Right atrium auricular region (tissue), 2 donors: Measurements from ENCODE around the gene SLC17A6. TPM values are rescaled to one million over a fixed set of nuclear protein-coding genes. Genes with fewer than 3 reads are reported as not detected.

Experiments used
- DNase-seq: peaks from one replicate; pipeline ENCODE4 v3.0.0-alpha.2; 2019; ENCODE audit warnings: low spot score
- H3K27ac ChIP-seq, 2 donors: fragments of 200-600 bp; sonication (generic); 1 replicate in 1 of 2; 2 replicates in 1 of 2; pipeline ENCODE4 v1.5.1; 2016 to 2019
- H3K27me3 ChIP-seq, 2 donors: fragments of 200-600 bp; sonication (generic); one replicate each; pipeline versions ENCODE4 v1.5.1 to v1.6.0; 2017 to 2019
- H3K36me3 ChIP-seq: fragments of 200-600 bp; sonication (generic); one replicate; pipeline ENCODE4 v1.5.1; 2016
- H3K4me1 ChIP-seq, 2 donors: fragments of 200-600 bp; sonication (generic); one replicate each; pipeline versions ENCODE4 v1.5.1 to v1.6.0; 2017 to 2019
- H3K4me3 ChIP-seq, 2 donors: fragments of 200-600 bp; sonication (generic); 1 replicate in 1 of 2; 2 replicates in 1 of 2; pipeline ENCODE4 v1.5.1; 2017 to 2019; ENCODE audit warnings: mild to moderate bottlenecking in 1 of 2, moderate library complexity in 1 of 2
- H3K9me3 ChIP-seq, 2 donors: fragments of 200-600 bp; sonication (generic); one replicate each; pipeline ENCODE4 v1.5.1; 2019
- CTCF ChIP-seq, 2 donors: fragments of 200-600 bp; sonication (generic); IDR thresholded peaks; one replicate each; pipeline ENCODE4 v1.5.1; 2019; ENCODE audit warnings: antibody characterized with exemption in 2 of 2
- total RNA-seq, 2 donors: library from RNA; depleted of rRNA; stranded (reverse); fragments of >200 nt; gene quantifications; one replicate each; pipeline ENCODE4 v1.1.0, GENCODE V29; 2016

SLC17A6 gene
- total RNA-seq, result not detected

- DNase-seq, result no peak
Observed at GRCh38 chr11:22337596-22338485, at the start of gene SLC17A6. TSS of gene SLC17A6 (plus strand) at chr11:22338381. CDS start at chr11:22338534, 153 bp downstream.

GRCh38 chr11:22302368-22302767, 35.8 kb upstream of the SLC17A6 start:
- no peak for TF ChIP-seq CTCF (IDR thresholded peaks at IDR 0.05)
- Histone ChIP-seq H3K4me1 (no peaks in the 10 kb centered on the region), H3K9me3 (no peaks in the 10 kb centered on the region), H3K27ac (no peak overlapping the region), H3K36me3 (no peaks in the 10 kb centered on the region), H3K4me3 (no peak overlapping the region), H3K27me3 (no peaks in the 10 kb centered on the region)
- DNase-seq, result no peak

More at GRCh38 chr11:22337596-22338485, at the start of gene SLC17A6:
- H3K27ac ChIP-seq, result no peak within 1 kb of the TSS
- no peaks in the 10 kb centered on the region for H3K36me3 ChIP-seq
- TF ChIP-seq CTCF (IDR thresholded peaks at IDR 0.05), result no peak
- H3K27me3 ChIP-seq, result peaks cover 24 to 27% of the 10 kb centered on the region in 2 donors
- no peaks in the 10 kb centered on the region for H3K9me3 ChIP-seq
- H3K4me1 ChIP-seq, result peaks cover 0 to 11% of the 10 kb centered on the region in 2 donors
- no peak within 1 kb of the TSS for H3K4me3 ChIP-seq

GRCh38 chr11:22304337-22304961, 33.7 kb upstream of the SLC17A6 start:
- Histone ChIP-seq H3K36me3 (no peaks in the 10 kb centered on the region), H3K4me3 (no peak overlapping the region), H3K27me3 (no peaks in the 10 kb centered on the region), H3K4me1 (no peaks in the 10 kb centered on the region), H3K9me3 (peaks cover 0 to 7% of the 10 kb centered on the region in 2 donors), H3K27ac (no peak overlapping the region)
- no peak for DNase-seq
- TF ChIP-seq CTCF (IDR thresholded peaks at IDR 0.05), result peak; percentile 52 to 78

DNA sequence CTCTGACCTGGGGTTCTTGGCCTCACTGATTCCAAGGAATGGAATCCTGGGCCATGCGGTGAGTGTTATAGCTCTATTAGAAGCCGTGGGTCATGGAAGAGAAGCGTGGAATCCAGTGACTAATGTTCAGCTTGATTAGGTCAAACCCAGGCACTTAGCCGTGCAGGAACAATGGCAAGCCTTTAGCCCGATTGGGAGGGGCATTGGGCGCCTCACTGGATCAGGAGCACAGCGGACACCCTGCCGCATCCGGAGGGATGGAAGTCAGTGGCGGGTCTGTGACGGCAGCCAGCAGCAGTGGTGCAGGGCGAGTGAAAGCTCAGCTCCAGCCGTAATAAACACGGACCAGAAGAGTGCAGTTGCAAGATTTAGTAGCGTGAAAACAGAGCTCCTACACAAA, 20.5 kb upstream of the SLC17A6 start:
- no peak for TF ChIP-seq CTCF (IDR thresholded peaks at IDR 0.05)
- Histone ChIP-seq H3K27me3 (no peaks in the 10 kb centered on the region), H3K36me3 (no peaks in the 10 kb centered on the region), H3K4me3 (no peak overlapping the region), H3K27ac (no peak overlapping the region), H3K4me1 (no peaks in the 10 kb centered on the region), H3K9me3 (no peaks in the 10 kb centered on the region)
- DNase-seq, result no peak

- TF ChIP-seq CTCF (IDR thresholded peaks at IDR 0.05), result no peak
- Histone ChIP-seq H3K27ac (no peak overlapping the region), H3K27me3 (no peaks in the 10 kb centered on the region), H3K4me1 (no peaks in the 10 kb centered on the region), H3K4me3 (no peak overlapping the region), H3K9me3 (no peaks in the 10 kb centered on the region), H3K36me3 (no peaks in the 10 kb centered on the region)
- DNase-seq, result no peak
Observed at GRCh38 chr11:22331771-22332170, 6.4 kb upstream of the SLC17A6 start.
